Mesodermal cell (in vitro differentiated cells): ENCODE data around the gene OXT.
"Not testable (repeated sequence)": the region's sequence is repeated elsewhere in the genome, so short reads cannot be mapped to it uniquely, and the experiment has no call there.

Experiments used
- H3K27ac ChIP-seq: 2 replicates; pipeline ENCODE4 v1.7.0; 2013; ENCODE audit warnings: mild to moderate bottlenecking, low read depth, low read length, moderate library complexity; ENCODE audit not compliant: severe bottlenecking
- H3K36me3 ChIP-seq: 2 replicates; pipeline ENCODE4 v1.7.1; 2013; ENCODE audit warnings: mild to moderate bottlenecking, low read length, moderate library complexity; ENCODE audit not compliant: control insufficient read depth, insufficient read depth
- H3K4me1 ChIP-seq: one replicate; pipeline ENCODE4 v1.7.1; 2013; ENCODE audit warnings: mild to moderate bottlenecking, low read length; ENCODE audit not compliant: insufficient read depth, control insufficient read depth, poor library complexity, severe bottlenecking
- H3K4me3 ChIP-seq: 2 replicates; pipeline ENCODE4 v1.7.0; 2013; ENCODE audit warnings: low read length, control low read depth, mild to moderate bottlenecking; ENCODE audit not compliant: insufficient read depth, poor library complexity, severe bottlenecking; ENCODE audit errors: extremely low read depth
- H3K9me3 ChIP-seq: 2 replicates; pipeline ENCODE4 v1.7.1; 2013; ENCODE audit warnings: mild to moderate bottlenecking, low read length, moderate library complexity; ENCODE audit not compliant: control insufficient read depth
- WGBS, 2 experiments: methylation state at CpG; one replicate each; pipeline ENCODE4 v1.1.5; 2013; ENCODE audit warnings: missing lambda C conversion rate in 2 of 2; ENCODE audit not compliant: insufficient coverage in 2 of 2; 5-methylcytosine and 5-hydroxymethylcytosine counted together

OXT gene

GRCh38 chr20:3117839-3118379 lies 46.5 kb downstream of the OXT start:
- H3K36me3 ChIP-seq: peaks cover 34% of the 10 kb centered on the region
- H3K4me1 ChIP-seq, H3K27ac ChIP-seq, H3K4me3 ChIP-seq, H3K9me3 ChIP-seq: not testable (repeated sequence)
- 62 to 81% methylated on average over 6 to 9 of the region's 14 CpGs for WGBS, 2 experiments

- Histone ChIP-seq H3K27ac (no peak overlapping the region), H3K36me3 (peaks cover 40% of the 10 kb centered on the region), H3K9me3 (peaks cover 11% of the 10 kb centered on the region), H3K4me1 (no peaks in the 10 kb centered on the region), H3K4me3 (no peak overlapping the region)
- WGBS, 2 experiments: 92 to 93% methylated on average over 4 of the region's 5 CpGs
Observed at GRCh38 chr20:3119044-3119443, 47.6 kb downstream of the OXT start.

DNA sequence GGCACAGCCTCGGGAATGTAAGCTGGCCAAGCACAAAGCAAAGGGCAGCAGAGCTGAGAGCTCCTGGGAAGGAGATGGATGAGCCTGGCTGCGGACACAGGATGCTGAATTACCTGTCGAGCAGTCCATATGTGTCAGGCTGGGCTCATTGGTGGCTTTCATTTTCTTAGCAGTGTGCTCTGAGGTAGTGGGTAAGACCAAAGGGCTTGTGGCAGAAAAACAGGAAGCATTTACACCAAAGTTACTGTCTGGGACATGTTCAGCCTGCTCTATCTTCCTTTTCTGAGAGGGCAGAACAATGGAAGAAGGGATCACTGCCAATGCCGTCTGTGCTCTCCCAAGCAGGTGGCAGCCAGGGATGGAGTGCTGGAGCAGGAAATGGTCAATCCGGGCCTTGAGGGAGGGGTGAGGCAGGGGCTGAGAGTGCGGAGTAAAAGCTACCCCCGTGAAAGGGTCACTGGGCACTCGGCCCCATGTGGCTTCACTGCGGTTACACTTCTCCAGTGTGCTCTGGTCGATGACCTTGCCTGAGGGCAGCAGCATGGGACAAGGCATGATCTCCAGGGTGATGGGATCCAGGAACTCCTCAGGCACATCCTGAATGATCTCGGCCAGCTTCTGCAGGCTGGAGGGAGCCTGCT lies 50.0 kb downstream of the OXT start:
- H3K4me1 ChIP-seq: no peaks in the 10 kb centered on the region

More for the DNA sequence above, 50.0 kb downstream of the OXT start:
- H3K36me3 ChIP-seq: peaks cover 35% of the 10 kb centered on the region
- 96% methylated on average over 11 of the region's 11 CpGs for WGBS, 2 experiments
- H3K4me3 ChIP-seq: no peak overlapping the region
- no peak overlapping the region for H3K27ac ChIP-seq
- H3K9me3 ChIP-seq: peaks cover 16% of the 10 kb centered on the region
